ENCODE results near the gene INO80.

The INO80 gene

DNA sequence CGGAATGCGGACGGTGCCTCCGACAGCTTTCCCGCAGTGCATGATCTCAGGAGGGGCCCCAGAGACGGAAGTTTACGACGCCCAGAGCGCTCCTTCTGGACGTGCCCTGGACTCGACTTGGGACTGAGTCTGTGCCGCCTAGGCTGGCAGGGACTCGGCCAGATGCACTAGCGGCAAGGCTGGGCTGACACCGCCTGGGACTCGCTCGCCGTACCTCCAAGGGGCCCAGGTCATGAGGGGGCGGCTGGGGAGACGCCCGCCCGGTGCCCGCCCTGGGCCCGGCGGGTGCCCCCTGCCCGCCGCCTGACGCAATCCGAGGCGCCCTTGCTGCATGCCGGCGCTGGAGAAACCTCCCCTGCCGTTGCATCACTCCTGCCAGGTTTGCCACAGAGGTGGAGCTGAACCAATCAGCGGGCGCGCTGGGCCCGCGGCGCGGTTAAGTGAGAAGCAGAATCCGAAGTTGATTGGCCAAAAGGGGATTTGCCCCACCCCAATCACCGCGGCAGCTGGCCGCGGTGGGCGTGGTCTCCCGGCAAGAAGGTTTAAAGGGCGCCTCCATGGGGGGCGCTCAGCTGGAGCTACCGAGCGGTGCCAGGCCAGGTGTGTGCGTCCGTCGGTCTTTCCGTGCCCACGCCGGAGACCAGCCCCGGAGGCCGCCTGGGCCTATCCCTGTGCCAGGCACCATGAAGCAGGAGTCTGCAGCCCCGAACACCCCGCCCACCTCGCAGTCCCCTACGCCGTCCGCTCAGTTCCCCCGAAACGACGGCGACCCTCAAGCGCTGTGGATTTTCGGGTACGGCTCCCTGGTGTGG, 163.0 kb downstream of the INO80 start, which contains the start of gene CHAC1:
Gene CHAC1 (plus strand): TSS at position 571 of the 812 bp plus-strand sequence. CDS start 113 bp downstream, at position 684.
- H3K4me3 ChIP-seq (ENCODE audit: low read depth, low read length), result peak within 1 kb of the TSS; percentile 78
- TF ChIP-seq, protein P1, sequence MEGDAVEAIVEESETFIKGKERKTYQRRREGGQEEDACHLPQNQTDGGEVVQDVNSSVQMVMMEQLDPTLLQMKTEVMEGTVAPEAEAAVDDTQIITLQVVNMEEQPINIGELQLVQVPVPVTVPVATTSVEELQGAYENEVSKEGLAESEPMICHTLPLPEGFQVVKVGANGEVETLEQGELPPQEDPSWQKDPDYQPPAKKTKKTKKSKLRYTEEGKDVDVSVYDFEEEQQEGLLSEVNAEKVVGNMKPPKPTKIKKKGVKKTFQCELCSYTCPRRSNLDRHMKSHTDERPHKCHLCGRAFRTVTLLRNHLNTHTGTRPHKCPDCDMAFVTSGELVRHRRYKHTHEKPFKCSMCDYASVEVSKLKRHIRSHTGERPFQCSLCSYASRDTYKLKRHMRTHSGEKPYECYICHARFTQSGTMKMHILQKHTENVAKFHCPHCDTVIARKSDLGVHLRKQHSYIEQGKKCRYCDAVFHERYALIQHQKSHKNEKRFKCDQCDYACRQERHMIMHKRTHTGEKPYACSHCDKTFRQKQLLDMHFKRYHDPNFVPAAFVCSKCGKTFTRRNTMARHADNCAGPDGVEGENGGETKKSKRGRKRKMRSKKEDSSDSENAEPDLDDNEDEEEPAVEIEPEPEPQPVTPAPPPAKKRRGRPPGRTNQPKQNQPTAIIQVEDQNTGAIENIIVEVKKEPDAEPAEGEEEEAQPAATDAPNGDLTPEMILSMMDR (IDR thresholded peaks at IDR 0.05; ENCODE audit: insufficient read depth, low read depth, low read length, missing control alignments), result no peak
- peak; percentile 97 for DNase-seq (ENCODE audit: low read depth)

DNA sequence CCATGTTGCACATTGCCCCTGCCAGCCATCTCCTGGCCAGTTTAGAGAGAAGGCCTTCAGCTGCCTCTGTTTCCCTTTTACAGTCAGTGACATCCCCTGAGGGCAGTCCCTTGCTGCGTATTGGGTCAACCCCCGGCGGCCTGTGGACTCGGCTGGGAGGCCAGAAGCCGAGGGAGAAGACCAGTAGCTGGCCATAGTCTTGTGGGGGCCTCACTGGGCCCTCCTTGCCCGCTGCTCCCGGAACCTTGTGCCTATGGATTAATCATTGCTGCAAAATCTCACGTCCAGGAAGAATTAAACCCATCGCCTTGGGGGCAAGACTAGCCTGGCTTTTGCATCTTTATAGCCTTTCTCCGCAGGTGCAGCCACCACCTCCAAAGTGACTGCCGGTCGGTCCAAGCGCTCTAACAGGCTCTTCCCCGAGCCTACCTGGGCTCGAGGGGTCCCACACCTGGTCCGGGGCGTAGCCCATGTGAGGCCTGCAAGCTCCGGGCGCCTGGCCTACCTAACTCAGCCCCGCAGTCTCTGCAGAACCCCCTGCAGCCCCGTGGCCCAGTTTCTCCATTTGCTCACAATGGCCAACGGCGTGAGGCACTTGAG, 163.7 kb downstream of the INO80 start:
- H3K4me3 ChIP-seq (ENCODE audit: low read depth, low read length), result peak overlapping the region; percentile 78
- DNase-seq (ENCODE audit: low read depth), result no peak
- TF ChIP-seq, protein P1 (IDR thresholded peaks at IDR 0.05; ENCODE audit: insufficient read depth, low read depth, low read length, missing control alignments), result no peak

DNA sequence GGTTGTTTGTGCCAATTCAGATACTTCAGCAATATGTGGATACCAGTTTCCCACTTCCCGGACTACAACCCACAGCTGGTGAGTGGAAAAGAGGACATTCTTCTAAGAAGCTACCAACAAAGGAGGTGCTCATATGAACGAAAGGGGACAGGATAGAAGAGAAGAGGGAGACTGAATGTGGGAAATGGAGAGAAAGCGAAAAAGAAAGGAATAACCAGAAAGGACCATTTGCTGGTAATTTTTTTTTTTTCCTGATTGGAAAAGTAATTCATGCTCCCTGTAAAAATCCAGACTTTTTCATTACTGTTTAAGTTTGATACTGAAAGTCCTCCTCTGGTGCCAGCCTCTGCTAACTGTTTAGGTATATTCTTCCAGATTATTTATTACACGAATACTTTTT, 164.3 kb downstream of the INO80 start:
- TF ChIP-seq, protein P1 (IDR thresholded peaks at IDR 0.05; ENCODE audit: insufficient read depth, low read depth, low read length, missing control alignments), result no peak
- no peak overlapping the region for H3K4me3 ChIP-seq (ENCODE audit: low read depth, low read length)
- DNase-seq (ENCODE audit: low read depth), result no peak

DNA sequence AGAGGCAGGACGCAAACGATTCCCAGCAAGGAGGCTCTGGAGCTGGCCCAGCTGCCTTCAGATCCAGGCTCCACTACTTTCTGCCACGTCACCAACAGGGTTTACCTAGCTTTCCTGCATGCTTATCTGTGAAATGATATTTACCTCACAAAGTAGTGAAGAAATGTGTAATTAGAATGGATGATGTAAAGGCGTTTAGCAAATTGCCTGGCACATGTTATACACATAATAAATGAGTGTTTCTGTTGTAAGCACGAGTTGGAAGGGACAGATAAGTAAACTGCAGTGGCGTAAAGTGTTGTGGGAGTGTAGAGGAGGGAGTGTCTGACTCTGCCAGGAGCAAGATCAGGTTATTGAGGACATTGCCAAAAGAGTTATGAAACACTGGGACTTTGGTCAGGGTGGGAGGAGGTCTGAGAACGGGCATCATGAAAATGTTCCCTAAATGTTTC, 166.3 kb downstream of the INO80 start:
- no peak overlapping the region for H3K4me3 ChIP-seq (ENCODE audit: low read depth, low read length)
- DNase-seq (ENCODE audit: low read depth), result no peak
- TF ChIP-seq, protein P1 (IDR thresholded peaks at IDR 0.05; ENCODE audit: insufficient read depth, low read depth, low read length, missing control alignments), result no peak

DNA sequence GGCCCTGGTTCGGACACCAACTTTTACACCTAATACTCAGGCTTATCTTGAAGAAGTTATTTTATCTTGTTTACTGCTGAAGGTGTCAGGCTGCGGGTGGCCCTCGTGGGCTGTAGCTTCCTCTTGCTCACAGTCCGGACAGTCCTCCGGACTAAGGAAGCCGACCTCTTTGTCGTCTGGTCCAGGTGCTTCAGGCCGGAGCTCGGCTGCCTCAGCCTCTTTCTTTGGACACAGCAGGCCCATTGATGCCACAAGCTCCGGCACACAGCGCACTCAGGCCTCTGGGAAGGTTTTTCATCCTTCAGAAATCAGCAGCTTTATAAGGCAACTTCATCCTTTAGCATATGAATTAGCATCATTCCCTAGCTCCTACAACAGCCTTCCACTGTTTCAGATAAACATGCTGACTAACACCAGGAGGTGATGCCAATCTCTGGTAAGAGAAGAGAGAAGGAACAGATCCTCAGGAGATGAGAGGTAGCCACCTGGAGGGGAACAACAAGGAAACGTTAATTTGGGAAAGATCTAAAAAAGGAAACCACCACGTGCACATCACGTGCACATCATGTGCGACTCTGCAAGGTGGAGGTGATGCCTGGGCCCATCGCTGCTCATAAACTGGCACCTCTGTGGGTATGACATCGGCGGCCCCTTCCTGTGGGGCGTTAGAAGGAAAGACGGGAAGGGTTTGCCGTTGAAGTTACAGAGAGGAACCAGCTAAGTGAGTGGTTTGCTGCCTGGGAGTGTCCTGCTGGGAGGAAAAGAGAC, 167.2 kb downstream of the INO80 start:
- no peak overlapping the region for H3K4me3 ChIP-seq (ENCODE audit: low read depth, low read length)
- DNase-seq (ENCODE audit: low read depth), result no peak
- TF ChIP-seq, protein P1 (IDR thresholded peaks at IDR 0.05; ENCODE audit: insufficient read depth, low read depth, low read length, missing control alignments), result no peak

DNA sequence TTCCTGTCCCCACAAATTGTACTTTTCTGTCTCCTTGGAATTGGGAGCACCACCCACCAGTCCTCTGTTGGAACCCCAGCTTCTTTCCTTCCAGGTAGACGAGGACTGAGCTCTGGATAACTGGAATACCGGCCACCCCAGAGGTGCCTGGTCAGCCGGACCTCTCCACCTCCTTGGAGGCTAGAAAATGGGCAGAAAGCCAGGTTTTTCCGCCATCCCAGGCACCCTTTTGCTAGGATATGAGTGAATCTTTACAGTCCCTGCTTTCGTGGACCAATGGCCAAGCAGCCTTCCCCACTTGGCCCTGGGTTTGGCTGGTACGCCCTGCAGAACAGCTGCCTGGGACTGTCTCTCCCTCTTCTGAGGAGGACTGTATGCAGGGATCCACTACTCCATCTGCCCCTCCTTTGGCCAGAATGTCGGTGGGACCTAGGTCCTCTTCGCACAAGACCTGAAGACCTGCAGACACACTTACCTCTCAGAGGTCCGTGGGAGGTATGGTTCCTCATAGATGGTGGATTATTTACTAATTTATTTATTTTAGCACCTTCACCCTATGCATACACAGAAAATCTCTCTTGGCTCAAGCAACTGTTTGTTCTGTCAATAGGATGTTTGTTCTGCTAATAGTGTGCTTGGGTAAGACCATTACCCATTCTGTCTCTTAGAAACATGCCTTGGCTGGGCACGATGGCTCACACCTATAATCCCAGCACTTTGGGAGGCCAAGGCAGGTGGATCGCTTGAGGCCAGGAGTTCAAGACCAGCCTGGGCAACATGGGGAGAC, 171.4 kb downstream of the INO80 start:
- TF ChIP-seq, protein P1 (IDR thresholded peaks at IDR 0.05; ENCODE audit: insufficient read depth, low read depth, low read length, missing control alignments), result no peak
- no peak for DNase-seq (ENCODE audit: low read depth)
- H3K4me3 ChIP-seq (ENCODE audit: low read depth, low read length), result no peak overlapping the region
